ENCODE measurements around the gene EYA3. TPM values are rescaled to one million over a fixed set of nuclear protein-coding genes. Genes with fewer than 3 reads are reported as not detected.

EYA3 gene
- total RNA-seq, 4 donors from 2014 or later, result 13.8 to 21.9 (median 15.8) TPM

DNA sequence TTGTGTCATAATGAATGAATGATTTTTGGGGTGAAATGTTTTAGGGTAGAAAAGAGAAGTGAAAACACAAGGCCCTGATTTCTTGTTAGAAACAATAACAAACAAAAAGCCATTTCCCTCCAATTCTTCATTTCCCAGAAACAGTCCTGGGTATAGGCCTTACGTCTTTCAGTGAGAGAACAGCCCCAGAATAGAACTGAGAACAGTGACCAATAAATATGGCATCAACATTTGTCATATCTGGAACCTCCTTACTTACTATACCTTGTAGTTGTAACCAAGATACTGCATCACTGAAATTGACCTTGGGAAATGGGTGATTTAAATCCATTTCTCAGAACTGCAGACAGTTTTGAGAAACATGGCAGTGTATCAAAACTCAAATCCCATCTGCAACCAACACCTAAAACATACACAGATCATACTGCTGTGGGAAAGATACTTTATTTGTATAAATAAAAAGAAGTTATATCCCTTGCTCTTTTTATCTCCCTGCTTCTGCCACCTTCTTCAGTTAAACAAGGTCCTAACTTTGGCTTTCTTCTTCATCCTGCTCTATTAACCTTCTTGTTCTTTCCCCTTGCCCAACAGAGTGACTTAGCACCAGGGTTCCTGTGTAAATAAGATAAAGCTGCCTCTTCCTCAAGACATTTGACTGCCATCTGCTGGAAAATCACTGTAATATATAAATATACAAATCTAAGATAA is 109.1 kb downstream of the EYA3 start:
- DNase-seq, result no peak
- intact Hi-C loops (cut with DNase I), result no loop called here
- Histone ChIP-seq H3K4me1 (peaks cover 0 to 8% (median 0%) of the 10 kb centered on the region in 3 donors), H3K27me3 (no peaks in the 10 kb centered on the region), H3K36me3 (peaks cover 0 to 55% (median 3%) of the 10 kb centered on the region in 3 donors), H3K4me3 (no peak overlapping the region), H3K9me3 (no peaks in the 10 kb centered on the region), H3K27ac (peak overlapping the region in 2 of 4 donors; percentile 23 to 47)
- WGBS, 2 donors, result 77% methylated on average over 1 of the region's 1 CpG
- peak; percentile 39 to 73 (median 50) for TF ChIP-seq CTCF (IDR thresholded peaks at IDR 0.05)
- no peak for TF ChIP-seq POLR2A (IDR thresholded peaks at IDR 0.05)

DNA sequence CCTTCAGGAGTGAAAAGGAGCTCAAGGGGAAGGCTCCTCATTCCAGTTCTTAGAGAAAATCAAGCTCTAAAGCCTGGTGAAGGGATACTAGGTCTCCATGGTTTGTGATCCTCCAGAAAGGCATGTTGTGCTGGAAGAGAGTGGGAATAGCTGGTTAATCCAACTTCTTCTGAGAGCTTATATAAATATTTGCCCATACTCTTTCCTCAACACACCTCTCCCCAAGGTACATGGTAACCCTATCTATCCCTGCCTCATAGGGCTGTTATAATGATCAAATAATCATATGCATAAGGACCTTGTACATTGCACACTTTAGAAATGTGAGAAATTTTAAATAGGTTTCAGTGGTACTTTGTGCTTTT is 114.0 kb downstream of the EYA3 start:
- Histone ChIP-seq H3K27ac (no peak overlapping the region), H3K9me3 (no peaks in the 10 kb centered on the region), H3K4me1 (peaks cover 0 to 8% (median 0%) of the 10 kb centered on the region in 3 donors), H3K27me3 (no peaks in the 10 kb centered on the region), H3K4me3 (no peak overlapping the region), H3K36me3 (peaks cover 0 to 77% (median 3%) of the 10 kb centered on the region in 3 donors)
- DNase-seq, result no peak
- intact Hi-C loops (cut with DNase I), result no loop called here
- no peak for TF ChIP-seq CTCF (IDR thresholded peaks at IDR 0.05)
- TF ChIP-seq POLR2A (IDR thresholded peaks at IDR 0.05), result no peak

DNA sequence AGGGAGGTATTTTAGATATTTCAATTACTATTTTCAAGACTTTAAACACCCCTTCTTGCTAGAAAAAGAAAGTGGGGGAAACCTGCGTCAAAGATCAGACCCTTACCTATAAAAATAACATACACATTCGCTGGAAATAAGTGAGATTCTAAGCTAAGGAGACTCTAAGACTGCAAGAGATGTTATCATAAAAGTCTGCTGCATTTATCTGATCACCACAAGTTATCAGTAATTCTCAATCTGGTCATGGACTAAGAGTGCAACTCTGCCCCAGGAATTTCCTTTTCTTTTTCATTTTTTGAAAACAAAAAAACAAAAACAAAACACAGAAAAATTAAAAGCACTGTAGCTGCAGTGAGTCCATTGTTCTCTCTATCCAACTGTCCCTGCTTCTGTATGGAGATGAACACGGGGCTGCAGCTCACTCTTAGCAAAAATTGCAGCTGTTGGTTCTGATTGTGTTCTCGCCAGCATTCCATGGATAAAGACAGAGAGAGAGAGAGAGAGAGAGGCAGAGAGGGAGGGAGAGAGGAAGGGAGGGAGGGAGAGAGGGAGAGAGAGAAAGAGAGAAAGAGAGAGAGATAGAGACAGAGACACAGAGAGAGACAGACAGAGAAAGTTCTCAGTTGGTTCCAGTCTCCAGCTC is 114.5 kb downstream of the EYA3 start:
- H3K9me3 ChIP-seq, result no peaks in the 10 kb centered on the region
- 81 to 84% methylated on average over 4 of the region's 4 CpGs for WGBS, 2 donors
- DNase-seq, result no peak
- intact Hi-C loops (cut with DNase I), result no loop called here
- H3K36me3 ChIP-seq, result peaks cover 0 to 74% (median 3%) of the 10 kb centered on the region in 3 donors
- no peak overlapping the region for H3K4me3 ChIP-seq
- no peak for TF ChIP-seq POLR2A (IDR thresholded peaks at IDR 0.05)
- no peak for TF ChIP-seq CTCF (IDR thresholded peaks at IDR 0.05)
- H3K4me1 ChIP-seq, result peaks cover 0 to 9% (median 0%) of the 10 kb centered on the region in 3 donors
- no peaks in the 10 kb centered on the region for H3K27me3 ChIP-seq
- no peak overlapping the region for H3K27ac ChIP-seq

DNA sequence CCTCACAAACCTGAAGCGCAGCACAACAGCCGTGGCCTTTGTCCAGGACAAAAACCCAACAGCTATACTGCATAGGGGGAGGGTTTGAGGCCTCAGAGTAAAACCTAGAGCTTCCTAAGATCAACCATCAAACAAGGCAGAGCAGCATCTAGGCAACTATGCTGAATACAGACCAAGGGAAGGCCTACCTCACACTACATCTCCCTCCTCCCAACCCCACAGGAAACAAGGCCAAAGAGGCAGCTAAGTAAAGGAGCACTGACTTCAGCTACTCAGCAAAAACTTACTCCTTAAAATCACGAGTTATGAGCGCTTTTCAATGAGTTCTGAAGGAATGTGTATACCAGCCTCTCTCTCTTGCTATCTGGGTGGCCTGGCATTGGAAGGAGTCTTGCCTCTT is 116.3 kb downstream of the EYA3 start:
- intact Hi-C loops (cut with DNase I), result no loop called here
- DNase-seq, result no peak
- TF ChIP-seq CTCF (IDR thresholded peaks at IDR 0.05) (no peak), POLR2A (IDR thresholded peaks at IDR 0.05) (no peak)
- Histone ChIP-seq H3K4me1 (peaks cover 0 to 20% (median 0%) of the 10 kb centered on the region in 3 donors), H3K9me3 (no peaks in the 10 kb centered on the region), H3K27me3 (no peaks in the 10 kb centered on the region), H3K27ac (peak overlapping the region in 1 of 4 donors; percentile 12), H3K4me3 (no peak overlapping the region), H3K36me3 (peaks cover 2 to 71% (median 3%) of the 10 kb centered on the region in 3 donors)
- 89 to 90% methylated on average over 4 of the region's 4 CpGs for WGBS, 2 donors

DNA sequence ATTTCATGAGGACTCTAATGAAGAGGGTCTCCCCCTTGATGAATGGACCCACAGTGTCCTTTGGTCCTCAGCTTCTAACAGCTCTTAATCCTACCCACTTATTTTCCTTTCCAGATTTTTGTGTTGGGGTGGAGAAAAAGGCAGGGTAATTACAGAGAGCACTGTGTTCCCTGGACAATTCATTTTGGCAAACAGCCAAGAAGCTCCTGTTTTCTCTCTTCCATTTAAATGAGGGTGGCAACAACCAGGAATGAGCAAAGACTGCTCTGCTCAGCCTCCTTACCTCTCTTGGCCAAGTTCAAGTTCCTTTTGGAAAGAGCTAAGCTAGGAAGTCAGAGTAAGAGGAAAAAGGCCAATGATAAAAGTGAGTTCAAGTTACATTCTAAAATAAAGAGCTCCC is 116.7 kb downstream of the EYA3 start:
- Histone ChIP-seq H3K36me3 (peaks cover 5 to 71% (median 8%) of the 10 kb centered on the region in 3 donors), H3K4me1 (peaks cover 0 to 20% (median 0%) of the 10 kb centered on the region in 3 donors), H3K4me3 (no peak overlapping the region), H3K27ac (peak overlapping the region in 2 of 4 donors; percentile 11 to 12), H3K9me3 (no peaks in the 10 kb centered on the region), H3K27me3 (no peaks in the 10 kb centered on the region)
- DNase-seq, result no peak
- intact Hi-C loops (cut with DNase I), result no loop called here
- TF ChIP-seq POLR2A (IDR thresholded peaks at IDR 0.05) (no peak), CTCF (IDR thresholded peaks at IDR 0.05) (no peak)

Data from esophagus squamous epithelium (tissue), 5 donors.